Measurements from ENCODE around the gene RCCD1.

RCCD1 gene

GRCh38 chr15:90968434-90968833, 13.8 kb downstream of the RCCD1 start:
- DNase-seq (ENCODE audit: low spot score): no peak

GRCh38 chr15:90970274-90970673, 15.6 kb downstream of the RCCD1 start:
- DNase-seq (ENCODE audit: low spot score): no peak

GRCh38 chr15:90972133-90972532, 17.4 kb downstream of the RCCD1 start:
- no peak for DNase-seq (ENCODE audit: low spot score)

GRCh38 chr15:90974216-90974615, 19.5 kb downstream of the RCCD1 start:
- no peak for DNase-seq (ENCODE audit: low spot score)

GRCh38 chr15:90979582-90979981, 24.9 kb downstream of the RCCD1 start:
- DNase-seq (ENCODE audit: low spot score): no peak

GRCh38 chr15:90981681-90982080, 27.0 kb downstream of the RCCD1 start:
- DNase-seq (ENCODE audit: low spot score): no peak

- DNase-seq (ENCODE audit: low spot score): peak; percentile 15
Observed at GRCh38 chr15:90982135-90982534, 27.5 kb downstream of the RCCD1 start.

- DNase-seq (ENCODE audit: low spot score): no peak
Observed at GRCh38 chr15:90986790-90987507, 32.3 kb downstream of the RCCD1 start.

GRCh38 chr15:90987561-90988141, 33.0 kb downstream of the RCCD1 start:
- no peak for DNase-seq (ENCODE audit: low spot score)

- no peak for DNase-seq (ENCODE audit: low spot score)
Observed at GRCh38 chr15:90988296-90988695, 33.6 kb downstream of the RCCD1 start.

GRCh38 chr15:90989040-90989768, 34.5 kb downstream of the RCCD1 start:
- DNase-seq (ENCODE audit: low spot score): no peak

- no peak for DNase-seq (ENCODE audit: low spot score)
Observed at GRCh38 chr15:90990446-90990845, 35.8 kb downstream of the RCCD1 start.

GRCh38 chr15:90991587-90992285, 37.1 kb downstream of the RCCD1 start:
- DNase-seq (ENCODE audit: low spot score): no peak

- no peak for DNase-seq (ENCODE audit: low spot score)
Observed at GRCh38 chr15:90994059-90994416, 39.4 kb downstream of the RCCD1 start.

GRCh38 chr15:90994417-90995311, 40.0 kb downstream of the RCCD1 start, which contains the start of gene PRC1:
Gene PRC1 (minus strand): TSS chr15:90994535. CDS start chr15:90994417, 118 bp downstream.
- DNase-seq (ENCODE audit: low spot score): peak; percentile 98

GRCh38 chr15:90998737-90999136, 44.1 kb downstream of the RCCD1 start:
- DNase-seq (ENCODE audit: low spot score): no peak

- no peak for DNase-seq (ENCODE audit: low spot score)
Observed at GRCh38 chr15:91001209-91001608, 46.5 kb downstream of the RCCD1 start.

GRCh38 chr15:91007266-91007665, 52.6 kb downstream of the RCCD1 start:
- no peak for DNase-seq (ENCODE audit: low spot score)
